CD4-positive, alpha-beta memory T cell (primary cell): Measurements from ENCODE around the gene CEACAM16. TPM values are rescaled to one million over a fixed set of nuclear protein-coding genes. Genes with fewer than 3 reads are reported as not detected.
A peak's percentile ranks its signal among the peaks of the same experiment; 100 is the strongest.

Experiments used
- CTCF ChIA-PET: fragments of 350-600 bp; sonication (Branson Sonifier 250); formaldehyde crosslinking; loops from one replicate; lab custom pipeline; 2021; ENCODE audit warnings: inconsistent platforms; ENCODE audit not compliant: partially characterized antibody; lab: Charles Lee
- POLR2A ChIA-PET: fragments of 350-600 bp; sonication (Branson Sonifier 250); formaldehyde crosslinking; loops from one replicate; lab custom pipeline; 2021; ENCODE audit not compliant: partially characterized antibody; lab: Charles Lee
- DNase-seq, 5 donors: peaks; one replicate each; pipeline versions ENCODE4 v3.0.0 to v3.0.0-alpha.2; 2020 to 2022; ENCODE audit warnings: mixed read lengths in 1 of 5
- H3K27ac ChIP-seq: one replicate; pipeline ENCODE4 v1.7.0; 2013; ENCODE audit warnings: low read depth, low read length
- H3K27me3 ChIP-seq: 2 replicates; pipeline ENCODE4 v1.7.0; 2013; ENCODE audit warnings: mild to moderate bottlenecking, low read length, moderate library complexity; ENCODE audit not compliant: insufficient read depth
- H3K36me3 ChIP-seq: 2 replicates; pipeline ENCODE4 v1.7.0; 2013; ENCODE audit warnings: mild to moderate bottlenecking, low read length, moderate library complexity; ENCODE audit not compliant: insufficient read depth
- H3K4me1 ChIP-seq: 2 replicates; pipeline ENCODE4 v1.7.0; 2013; ENCODE audit warnings: mild to moderate bottlenecking, low read length, moderate library complexity; ENCODE audit not compliant: insufficient read depth
- H3K4me3 ChIP-seq, 2 donors: one replicate each; pipeline ENCODE4 v1.7.0; 2013; ENCODE audit warnings: low read length in 2 of 2, mild to moderate bottlenecking in 1 of 2
- H3K9me3 ChIP-seq, 2 donors: one replicate each; pipeline ENCODE4 v1.7.0; 2013; ENCODE audit warnings: low read length in 2 of 2, control low read depth in 1 of 2; ENCODE audit not compliant: control insufficient read depth in 1 of 2
- H3K27ac Mint-ChIP-seq, 7 donors: one replicate each; pipeline ENCODE4 v1.8.0; 2020 to 2021; ENCODE audit warnings: mixed read lengths in 7 of 7, mild to moderate bottlenecking in 6 of 7, inconsistent platforms in 3 of 7, moderate library complexity in 3 of 7
- H3K27me3 Mint-ChIP-seq, 2 donors: one replicate each; pipeline ENCODE4 v1.8.0; 2020 to 2021; ENCODE audit warnings: mixed read lengths in 2 of 2
- H3K36me3 Mint-ChIP-seq, 2 donors: one replicate each; pipeline ENCODE4 v1.8.0; 2020 to 2021; ENCODE audit warnings: mixed read lengths in 2 of 2, inconsistent platforms in 1 of 2, mild to moderate bottlenecking in 1 of 2
- H3K4me1 Mint-ChIP-seq, 4 donors: one replicate each; pipeline ENCODE4 v1.8.0; 2020 to 2021; ENCODE audit warnings: mixed read lengths in 4 of 4, mild to moderate bottlenecking in 1 of 4
- H3K4me3 Mint-ChIP-seq, 8 donors: one replicate each; pipeline ENCODE4 v1.8.0; 2020 to 2021; ENCODE audit warnings: mixed read lengths in 8 of 8, mild to moderate bottlenecking in 7 of 8, moderate library complexity in 6 of 8, inconsistent platforms in 3 of 8
- H3K9me3 Mint-ChIP-seq, 8 donors: one replicate each; pipeline ENCODE4 v1.8.0; 2020 to 2021; ENCODE audit warnings: mixed read lengths in 8 of 8, mild to moderate bottlenecking in 5 of 8, inconsistent platforms in 3 of 8, moderate library complexity in 1 of 8
- intact Hi-C: fragments of 100-400 bp; cut with micrococcal nuclease; formaldehyde crosslinking; loops from one replicate; pipeline ENCODE4 v1.15.1; 2023
- polyA plus RNA-seq, 2 donors: library from polyadenylated mRNA; unstranded; fragments of 300-500 nt; fragmentation: Illumina TruSeq; gene quantifications; one replicate each; pipeline ENCODE4 v1.2.3, GENCODE V29; 2021
- total RNA-seq, 2 experiments: library from RNA; stranded (reverse); gene quantifications; one replicate each; pipeline ENCODE4 v1.2.3, GENCODE V29; 2021

The CEACAM16 gene, protein sequence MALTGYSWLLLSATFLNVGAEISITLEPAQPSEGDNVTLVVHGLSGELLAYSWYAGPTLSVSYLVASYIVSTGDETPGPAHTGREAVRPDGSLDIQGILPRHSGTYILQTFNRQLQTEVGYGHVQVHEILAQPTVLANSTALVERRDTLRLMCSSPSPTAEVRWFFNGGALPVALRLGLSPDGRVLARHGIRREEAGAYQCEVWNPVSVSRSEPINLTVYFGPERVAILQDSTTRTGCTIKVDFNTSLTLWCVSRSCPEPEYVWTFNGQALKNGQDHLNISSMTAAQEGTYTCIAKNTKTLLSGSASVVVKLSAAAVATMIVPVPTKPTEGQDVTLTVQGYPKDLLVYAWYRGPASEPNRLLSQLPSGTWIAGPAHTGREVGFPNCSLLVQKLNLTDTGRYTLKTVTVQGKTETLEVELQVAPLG
- total RNA-seq (not detected), polyA plus RNA-seq (not detected)

DNA sequence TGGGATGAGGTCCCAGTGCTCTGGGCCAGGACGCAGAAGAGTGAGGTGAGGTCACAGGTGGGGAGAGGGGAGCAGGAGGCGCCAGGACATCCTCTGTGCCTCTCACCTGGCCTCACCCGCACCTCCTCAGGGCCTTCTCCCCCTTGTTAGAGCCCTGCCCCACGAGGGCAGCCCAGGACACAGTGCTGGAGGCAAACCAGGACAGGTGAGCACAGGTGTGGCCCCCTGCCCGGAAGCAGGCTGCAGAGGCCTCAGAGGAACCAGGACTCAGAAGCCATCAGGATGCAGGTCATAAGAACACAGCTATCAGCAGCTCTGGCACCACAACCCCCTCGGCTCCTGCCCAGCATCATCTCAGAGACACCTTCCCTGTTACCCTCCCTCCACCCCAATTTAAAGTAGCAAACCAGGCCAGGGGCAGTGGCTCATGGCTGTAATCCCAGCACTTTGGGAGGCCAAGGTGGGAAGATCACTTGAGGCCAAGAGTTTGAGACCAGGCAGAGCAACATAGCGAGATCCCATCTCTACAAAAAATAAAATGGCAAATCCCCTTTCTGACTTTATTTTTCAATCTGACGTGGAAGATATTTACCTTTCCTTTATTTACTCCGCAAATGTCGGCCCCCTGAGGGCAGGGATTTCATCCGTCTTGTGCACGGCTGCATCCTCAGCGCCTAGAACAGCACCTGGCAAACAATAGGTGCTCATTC lies at the start of gene CEACAM16:
Gene CEACAM16, plus strand, starts transcription at position 660 of the 710 bp plus-strand sequence. CDS start 2,306 bp downstream, outside the sequence.
- H3K27me3 Mint-ChIP-seq, result no peaks in the 10 kb centered on the region
- ChIA-PET CTCF (no interaction called here), POLR2A (no interaction called here)
- no peak within 1 kb of the TSS for H3K27ac Mint-ChIP-seq
- H3K36me3 ChIP-seq, result no peaks in the 10 kb centered on the region
- no peaks in the 10 kb centered on the region for H3K36me3 Mint-ChIP-seq
- peaks cover 3% of the 10 kb centered on the region for H3K4me1 ChIP-seq
- no peaks in the 10 kb centered on the region for H3K27me3 ChIP-seq
- H3K9me3 Mint-ChIP-seq, result no peaks in the 10 kb centered on the region
- H3K27ac ChIP-seq, result no peak within 1 kb of the TSS
- H3K4me3 ChIP-seq, result no peak within 1 kb of the TSS
- no peak for DNase-seq
- intact Hi-C loops, result loop anchor here (10.0 kb wide), 1 partner anchor 256 kb away; the partner anchor contains the start of gene CLPTM1
- no peaks in the 10 kb centered on the region for H3K9me3 ChIP-seq
- H3K4me3 Mint-ChIP-seq, result no peak within 1 kb of the TSS
- peaks cover 0 to 12% (median 4%) of the 10 kb centered on the region in 4 donors for H3K4me1 Mint-ChIP-seq

DNA sequence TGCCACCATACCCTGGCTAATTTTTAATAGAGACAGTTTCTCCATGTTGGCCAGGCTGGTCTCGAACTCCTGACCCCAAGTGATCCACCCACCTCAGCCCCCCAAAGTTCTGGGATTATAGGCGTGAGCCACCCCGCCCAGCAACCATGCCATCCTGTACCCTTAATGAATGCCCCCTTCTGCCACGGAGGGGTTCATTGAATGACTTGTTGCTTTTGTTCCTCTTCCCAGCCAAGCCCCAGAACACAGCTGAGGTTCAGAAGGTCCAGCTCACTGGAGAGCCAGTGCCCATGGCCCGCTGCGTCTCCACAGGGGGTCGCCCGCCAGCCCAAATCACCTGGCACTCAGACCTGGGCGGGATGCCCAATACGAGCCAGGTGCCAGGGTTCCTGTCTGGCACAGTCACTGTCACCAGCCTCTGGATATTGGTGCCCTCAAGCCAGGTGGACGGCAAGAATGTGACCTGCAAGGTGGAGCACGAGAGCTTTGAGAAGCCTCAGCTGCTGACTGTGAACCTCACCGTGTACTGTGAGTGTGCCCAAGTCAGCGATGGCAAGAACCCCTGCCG lies 49.3 kb upstream of the CEACAM16 start:
- H3K27me3 Mint-ChIP-seq, result peaks cover 5 to 11% of the 10 kb centered on the region in 2 donors
- DNase-seq, result no peak
- Histone ChIP-seq H3K4me3 (no peak overlapping the region), H3K9me3 (no peaks in the 10 kb centered on the region), H3K4me1 (peaks cover 5% of the 10 kb centered on the region), H3K27ac (no peak overlapping the region), H3K36me3 (no peaks in the 10 kb centered on the region), H3K27me3 (no peaks in the 10 kb centered on the region)
- ChIA-PET POLR2A (no interaction called here), CTCF (no interaction called here)
- H3K36me3 Mint-ChIP-seq, result no peaks in the 10 kb centered on the region
- peaks cover 0 to 1% (median 0%) of the 10 kb centered on the region in 8 donors for H3K9me3 Mint-ChIP-seq
- intact Hi-C loops, result no loop called here
- H3K4me3 Mint-ChIP-seq, result no peak overlapping the region
- H3K27ac Mint-ChIP-seq, result no peak overlapping the region
- H3K4me1 Mint-ChIP-seq, result peaks cover 0 to 5% (median 4%) of the 10 kb centered on the region in 4 donors

DNA sequence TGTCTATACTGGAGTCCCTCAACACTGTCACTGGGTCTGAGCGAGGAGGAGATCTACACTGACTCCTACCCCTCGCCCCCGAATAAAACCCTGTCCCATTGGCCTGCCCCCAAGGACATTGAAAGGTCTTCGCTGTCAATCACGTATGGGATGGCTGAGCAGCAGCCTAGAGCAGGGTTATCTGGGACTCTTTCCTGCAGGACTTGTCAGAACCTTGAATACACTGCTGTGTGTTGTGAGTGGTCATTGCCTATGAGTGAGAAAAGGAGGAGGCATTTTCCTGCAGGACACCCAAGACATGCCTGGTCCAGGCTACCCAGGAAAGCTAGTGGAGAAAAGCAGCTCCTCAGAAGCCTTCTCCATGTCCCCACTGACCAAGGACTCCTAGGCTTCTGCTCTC lies 45.6 kb upstream of the CEACAM16 start:
- ChIA-PET POLR2A (no interaction called here), CTCF (no interaction called here)
- DNase-seq, result no peak
- Mint-ChIP-seq H3K9me3 (peaks cover 0 to 1% (median 0%) of the 10 kb centered on the region in 8 donors), H3K4me1 (peaks cover 1 to 13% (median 8%) of the 10 kb centered on the region in 4 donors), H3K36me3 (no peaks in the 10 kb centered on the region), H3K27me3 (peaks cover 1 to 5% of the 10 kb centered on the region in 2 donors), H3K4me3 (no peak overlapping the region), H3K27ac (no peak overlapping the region)
- Histone ChIP-seq H3K4me3 (no peak overlapping the region), H3K9me3 (no peaks in the 10 kb centered on the region), H3K36me3 (no peaks in the 10 kb centered on the region), H3K4me1 (peaks cover 5% of the 10 kb centered on the region), H3K27me3 (no peaks in the 10 kb centered on the region), H3K27ac (no peak overlapping the region)
- intact Hi-C loops, result no loop called here

DNA sequence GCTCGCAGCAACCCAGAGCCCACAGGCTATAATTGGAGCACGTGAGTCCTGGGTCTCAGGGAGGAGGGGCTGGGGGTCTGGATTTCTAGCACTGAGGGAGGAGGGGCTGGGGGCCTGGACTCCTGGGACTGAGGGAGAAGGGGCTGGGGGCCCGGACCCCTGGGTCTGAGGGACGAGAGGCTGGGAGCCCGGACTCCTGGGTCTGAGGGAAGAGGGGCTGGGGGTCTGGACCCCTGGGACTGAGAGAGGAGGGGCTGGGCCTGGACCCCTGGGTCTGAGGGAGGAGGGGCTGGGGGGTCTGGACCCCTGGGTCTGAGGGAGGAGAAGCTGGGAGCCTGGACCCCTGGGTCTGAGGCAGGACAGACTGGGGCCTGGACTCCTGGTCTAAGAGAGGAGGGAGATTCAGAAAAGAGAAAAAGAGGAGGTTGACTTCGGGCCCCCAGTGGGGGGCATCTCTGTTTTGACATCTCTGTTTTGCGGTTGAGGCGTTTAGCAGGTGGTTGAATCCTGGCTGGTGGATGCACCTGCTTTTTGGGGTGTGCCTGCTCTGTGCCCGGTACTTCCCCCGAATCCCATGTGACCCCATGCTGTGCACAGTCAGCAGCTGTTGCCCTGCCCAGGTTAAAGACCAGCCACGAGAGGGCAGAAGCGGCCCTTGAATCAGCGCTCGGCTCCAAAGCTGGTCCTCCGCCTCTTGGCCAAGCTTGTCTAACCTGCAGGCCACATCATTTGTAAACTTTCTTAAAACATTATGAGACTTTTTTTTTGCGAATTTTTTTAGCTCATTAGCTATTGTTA lies 44.8 kb upstream of the CEACAM16 start:
- POLR2A ChIA-PET, result interaction anchor here (0.8 kb wide), 1 partner anchor 9 kb away, joined by 3 read pairs; no protein-coding TSS in a partner anchor
- peak; percentile 50 to 74 (median 64) for DNase-seq
- Mint-ChIP-seq H3K36me3 (no peaks in the 10 kb centered on the region), H3K9me3 (peaks cover 0 to 1% (median 0%) of the 10 kb centered on the region in 8 donors), H3K4me3 (no peak overlapping the region), H3K27ac (peak overlapping the region in 2 of 7 donors; percentile 41 to 50), H3K4me1 (peaks cover 1 to 13% (median 8%) of the 10 kb centered on the region in 4 donors), H3K27me3 (peaks cover 1 to 5% of the 10 kb centered on the region in 2 donors)
- H3K27me3 ChIP-seq, result no peaks in the 10 kb centered on the region
- peaks cover 5% of the 10 kb centered on the region for H3K4me1 ChIP-seq
- H3K9me3 ChIP-seq, result no peaks in the 10 kb centered on the region
- intact Hi-C loops, result loop anchor here (1.0 kb wide), 1 partner anchor 116 kb away; no protein-coding TSS in a partner anchor
- no peaks in the 10 kb centered on the region for H3K36me3 ChIP-seq
- H3K27ac ChIP-seq, result no peak overlapping the region
- H3K4me3 ChIP-seq, result no peak overlapping the region
- CTCF ChIA-PET, result interaction anchor here (0.7 to 4.4 kb wide), 13 partner anchors 9 to 441 kb away, joined by 3 to 25 read pairs (median 4); partner anchors contain the start of gene PVR

DNA sequence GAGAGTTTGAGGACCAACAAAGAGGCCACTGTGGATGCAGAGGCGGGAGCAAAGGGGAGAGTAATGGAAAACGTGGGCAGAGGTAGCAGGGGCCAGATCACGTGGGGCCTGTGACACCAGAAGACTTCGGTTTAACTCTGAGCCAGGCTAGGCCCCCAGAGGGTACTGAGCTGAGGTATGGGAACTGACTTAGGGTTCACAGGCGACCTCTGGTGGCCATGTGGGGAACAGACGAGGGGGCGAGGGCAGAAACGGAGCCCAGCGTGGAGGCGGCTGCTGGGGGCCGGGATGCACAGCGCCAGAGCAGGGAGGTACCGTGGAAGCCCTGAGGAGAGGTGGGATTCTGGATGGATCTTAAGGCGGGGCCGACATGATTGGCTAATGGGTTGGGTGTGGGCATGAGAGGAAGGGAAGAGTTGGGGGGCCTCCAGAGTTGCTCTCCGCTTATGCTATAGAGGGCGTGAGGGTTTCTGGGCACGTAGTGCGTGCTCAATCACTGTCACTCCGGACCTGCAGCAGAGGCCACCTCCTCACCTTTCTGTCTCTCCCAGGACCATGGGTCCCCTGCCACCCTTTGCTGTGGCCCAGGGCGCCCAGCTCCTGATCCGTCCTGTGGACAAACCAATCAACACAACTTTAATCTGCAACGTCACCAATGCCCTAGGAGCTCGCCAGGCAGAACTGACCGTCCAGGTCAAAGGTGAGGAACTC lies 41.6 kb upstream of the CEACAM16 start:
- ChIA-PET CTCF (interaction anchor here (0.6 to 4.4 kb wide), 14 partner anchors 9 to 114 kb away, joined by 3 to 25 read pairs (median 4); no protein-coding TSS in a partner anchor), POLR2A (no interaction called here)
- Histone ChIP-seq H3K27ac (no peak overlapping the region), H3K27me3 (no peaks in the 10 kb centered on the region), H3K9me3 (no peaks in the 10 kb centered on the region), H3K4me3 (no peak overlapping the region), H3K36me3 (no peaks in the 10 kb centered on the region), H3K4me1 (peaks cover 5% of the 10 kb centered on the region)
- intact Hi-C loops, result loop anchor here (1.0 kb wide), 1 partner anchor 80 kb away; no protein-coding TSS in a partner anchor
- peaks cover 1% of the 10 kb centered on the region in 2 donors for H3K27me3 Mint-ChIP-seq
- H3K4me3 Mint-ChIP-seq, result peak overlapping the region in 1 of 8 donors; percentile 32
- H3K9me3 Mint-ChIP-seq, result no peaks in the 10 kb centered on the region
- H3K27ac Mint-ChIP-seq, result peak overlapping the region in 1 of 7 donors; percentile 1
- H3K4me1 Mint-ChIP-seq, result peaks cover 1 to 13% (median 8%) of the 10 kb centered on the region in 4 donors
- no peaks in the 10 kb centered on the region for H3K36me3 Mint-ChIP-seq
- peak; percentile 32 to 55 (median 45) for DNase-seq

DNA sequence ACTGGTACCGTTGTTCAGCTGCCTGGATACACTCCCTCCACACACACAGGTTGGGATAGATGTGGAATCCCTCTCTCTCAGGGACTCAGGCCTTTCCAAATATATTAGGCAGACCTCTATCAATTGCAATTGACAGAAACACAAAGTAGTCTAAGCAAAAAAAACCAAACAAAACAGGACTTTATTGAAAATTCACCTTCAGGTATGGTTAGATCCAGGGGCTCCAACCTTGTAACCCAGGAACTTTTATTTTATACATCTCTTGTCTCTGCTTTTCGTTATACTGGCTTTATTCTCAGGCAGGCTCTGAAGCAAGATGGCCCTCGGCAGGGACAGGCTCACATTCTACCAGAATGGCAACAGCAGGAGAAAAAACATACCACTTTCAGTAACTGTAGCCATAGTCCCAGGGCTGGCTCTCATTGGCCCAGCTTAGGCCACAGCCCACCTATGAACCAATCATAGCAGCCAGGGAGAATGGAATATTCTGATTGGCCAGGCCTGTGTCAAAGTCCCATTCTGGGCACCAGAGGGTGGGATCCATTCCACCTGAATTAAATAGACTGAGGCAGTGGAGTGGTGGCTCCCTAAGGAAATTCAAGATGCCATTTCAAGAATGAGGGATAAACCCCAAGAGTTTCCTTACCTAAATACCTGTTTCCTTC lies 40.8 kb upstream of the CEACAM16 start:
- H3K27me3 Mint-ChIP-seq, result peaks cover 0 to 1% of the 10 kb centered on the region in 2 donors
- peaks cover 1 to 13% (median 8%) of the 10 kb centered on the region in 4 donors for H3K4me1 Mint-ChIP-seq
- H3K4me3 Mint-ChIP-seq, result no peak overlapping the region
- no peaks in the 10 kb centered on the region for H3K9me3 Mint-ChIP-seq
- Histone ChIP-seq H3K27me3 (no peaks in the 10 kb centered on the region), H3K36me3 (no peaks in the 10 kb centered on the region), H3K27ac (no peak overlapping the region), H3K4me3 (no peak overlapping the region), H3K9me3 (no peaks in the 10 kb centered on the region), H3K4me1 (peaks cover 5% of the 10 kb centered on the region)
- no peak overlapping the region for H3K27ac Mint-ChIP-seq
- ChIA-PET CTCF (interaction anchor here (0.8 to 4.4 kb wide), 8 partner anchors 10 to 113 kb away, joined by 3 to 25 read pairs (median 6); no protein-coding TSS in a partner anchor), POLR2A (no interaction called here)
- no peak for DNase-seq
- H3K36me3 Mint-ChIP-seq, result no peaks in the 10 kb centered on the region
- intact Hi-C loops, result no loop called here
